GM23248 (cell line): Measurements from ENCODE around the gene GNG3.

Experiments used
- EZH2 ChIP-seq: fragments of 200-600 bp; sonication (generic); IDR thresholded peaks from 2 replicates; pipeline ENCODE4 v1.6.1; 2018; ENCODE audit warnings: antibody characterized with exemption, mild to moderate bottlenecking; ENCODE audit not compliant: insufficient read depth, poor library complexity, severe bottlenecking
- EZH2phosphoT487 ChIP-seq: fragments of 200-600 bp; sonication (generic); IDR thresholded peaks from 2 replicates; pipeline ENCODE4 v1.6.1; 2018; ENCODE audit warnings: antibody characterized with exemption, moderate library complexity, mild to moderate bottlenecking, low read depth; ENCODE audit not compliant: insufficient read depth

- TF ChIP-seq EZH2phosphoT487 (no peak), EZH2 (no peak)
Observed at GRCh38 chr11:62752177-62752785, 44.8 kb downstream of the GNG3 start.
